ENCODE measurements around the gene USP34.
"Not testable (repeated sequence)": the region's sequence is repeated elsewhere in the genome, so short reads cannot be mapped to it uniquely, and the experiment has no call there.

Gene USP34

DNA sequence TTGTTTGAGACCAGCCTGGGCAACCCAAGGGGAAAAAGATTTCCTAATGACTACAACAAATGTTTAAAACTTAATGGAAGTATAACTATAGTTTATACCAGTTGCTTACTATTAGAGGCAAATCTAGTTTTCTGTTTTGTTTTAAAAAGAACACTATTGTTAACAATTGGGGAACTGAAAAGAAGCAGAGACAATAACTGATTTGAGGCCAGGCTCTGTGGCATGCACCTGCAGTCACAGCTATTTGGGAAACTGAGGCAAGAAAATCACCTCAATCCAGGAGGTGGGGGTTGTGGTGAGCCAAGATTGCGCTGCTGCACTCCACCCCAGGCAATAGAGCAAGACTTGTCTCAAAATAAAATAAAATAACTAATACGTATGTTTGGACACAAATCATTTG is 28.2 kb upstream of the USP34 start:
- no peak for TF ChIP-seq CTCF (IDR thresholded peaks at IDR 0.05; ENCODE audit: extremely low read depth, missing control alignments)
- no peak for DNase-seq (ENCODE audit: low spot score)

GRCh38 chr2:61493523-61493942 is 22.6 kb upstream of the USP34 start:
- DNase-seq (ENCODE audit: low spot score), result no peak
- no peak for TF ChIP-seq CTCF (IDR thresholded peaks at IDR 0.05; ENCODE audit: extremely low read depth, missing control alignments)

DNA sequence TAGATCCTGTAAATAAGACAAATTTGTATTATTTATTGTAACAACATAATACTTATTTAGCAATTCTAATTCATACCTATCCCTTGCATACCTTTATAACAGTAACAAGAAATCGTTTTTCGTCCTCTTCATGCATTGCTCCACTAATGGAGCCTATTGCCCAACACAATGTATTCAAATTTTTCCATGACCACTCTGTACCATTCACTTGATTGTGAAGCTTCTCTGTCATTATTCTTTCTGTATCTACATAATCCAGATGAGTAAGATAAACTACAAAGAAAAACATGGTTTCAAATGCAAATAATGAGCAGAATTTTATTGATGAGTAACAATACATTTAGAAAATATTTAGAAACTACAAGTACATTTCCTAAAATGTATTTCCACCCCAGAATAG is 21.6 kb upstream of the USP34 start:
- TF ChIP-seq CTCF (IDR thresholded peaks at IDR 0.05; ENCODE audit: extremely low read depth, missing control alignments), result no peak
- no peak for DNase-seq (ENCODE audit: low spot score)

- DNase-seq (ENCODE audit: low spot score), result no peak
- TF ChIP-seq CTCF (IDR thresholded peaks at IDR 0.05; ENCODE audit: extremely low read depth, missing control alignments), result no peak
Observed at GRCh38 chr2:61485281-61485680, 14.4 kb upstream of the USP34 start.

DNA sequence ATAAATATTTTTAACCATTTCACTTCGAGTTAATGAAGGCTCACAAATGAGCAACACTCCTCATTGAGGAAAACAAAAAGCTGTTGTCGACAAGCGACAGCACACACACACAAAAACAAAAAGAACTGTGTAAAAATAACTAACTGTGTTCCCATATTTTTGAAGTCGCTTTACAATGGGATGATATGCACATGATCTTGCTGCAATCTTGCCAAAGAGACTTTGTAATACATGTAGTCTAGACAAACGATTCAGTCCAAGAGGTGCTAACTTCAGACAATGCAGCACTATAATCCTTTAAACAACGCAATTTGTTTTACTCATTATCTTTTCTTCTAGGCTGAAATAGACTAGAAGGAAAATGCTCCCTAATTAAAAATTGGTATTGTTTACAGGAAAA is 7.2 kb upstream of the USP34 start:
- DNase-seq (ENCODE audit: low spot score), result no peak
- TF ChIP-seq CTCF (IDR thresholded peaks at IDR 0.05; ENCODE audit: extremely low read depth, missing control alignments), result no peak

- not testable (repeated sequence) for DNase-seq (ENCODE audit: low spot score)
Observed at GRCh38 chr2:61476929-61477589, 6.2 kb upstream of the USP34 start.

GRCh38 chr2:61471905-61472805 is 1.3 kb upstream of the USP34 start:
- peak; percentile 28 for DNase-seq (ENCODE audit: low spot score)
- TF ChIP-seq CTCF (IDR thresholded peaks at IDR 0.05; ENCODE audit: extremely low read depth, missing control alignments), result no peak

All from GM20000 (cell line).